ENCODE results near the gene CCT5.
"Not testable (repeated sequence)": the region's sequence is repeated elsewhere in the genome, so short reads cannot be mapped to it uniquely, and the experiment has no call there.

Gene CCT5

GRCh38 chr5:10278658-10279279 is 28.7 kb downstream of the CCT5 start:
- DNase-seq: no peak

GRCh38 chr5:10279328-10279727 is 29.2 kb downstream of the CCT5 start:
- DNase-seq: no peak

GRCh38 chr5:10279925-10280720 is 30.0 kb downstream of the CCT5 start:
- no peak for DNase-seq

- DNase-seq: peak; percentile 58
Measured at GRCh38 chr5:10283927-10284635, 34.0 kb downstream of the CCT5 start.

- DNase-seq: not testable (repeated sequence)
Measured at GRCh38 chr5:10285362-10285761, 35.3 kb downstream of the CCT5 start.

GRCh38 chr5:10286162-10286861 is 36.2 kb downstream of the CCT5 start:
- DNase-seq: no peak

GRCh38 chr5:10286862-10287227 is 36.8 kb downstream of the CCT5 start:
- DNase-seq: no peak

GRCh38 chr5:10288592-10289219 is 38.6 kb downstream of the CCT5 start:
- DNase-seq: peak; percentile 68

- DNase-seq: no peak
Measured at GRCh38 chr5:10289353-10289752, 39.3 kb downstream of the CCT5 start.

- DNase-seq: no peak
Measured at GRCh38 chr5:10289991-10290390, 39.9 kb downstream of the CCT5 start.

- no peak for DNase-seq
Measured at GRCh38 chr5:10290438-10290837, 40.4 kb downstream of the CCT5 start.

- peak; percentile 62 for DNase-seq
Measured at GRCh38 chr5:10291692-10292339, 41.7 kb downstream of the CCT5 start.

- DNase-seq: no peak
Measured at GRCh38 chr5:10293907-10294662, 44.0 kb downstream of the CCT5 start.

- DNase-seq: no peak
Measured at GRCh38 chr5:10295619-10296326, 45.7 kb downstream of the CCT5 start.

- DNase-seq: no peak
Measured at GRCh38 chr5:10297646-10298204, 47.6 kb downstream of the CCT5 start.

GRCh38 chr5:10300246-10300645 is 50.2 kb downstream of the CCT5 start:
- no peak for DNase-seq

- no peak for DNase-seq
Measured at GRCh38 chr5:10301266-10301665, 51.2 kb downstream of the CCT5 start.

- DNase-seq: no peak
Measured at GRCh38 chr5:10301842-10302610, 51.9 kb downstream of the CCT5 start.

- no peak for DNase-seq
Measured at GRCh38 chr5:10303201-10303600, 53.1 kb downstream of the CCT5 start.

- DNase-seq: no peak
Measured at GRCh38 chr5:10303699-10304170, 53.7 kb downstream of the CCT5 start.
